Mammary epithelial cell (primary cell): ENCODE results near the gene PRRG4.

Source experiments
- EZH2 ChIP-seq: IDR thresholded peaks from 2 replicates; pipeline ENCODE4 v1.6.1; 2012; ENCODE audit warnings: low read length, inconsistent platforms, borderline replicate concordance
- TF ChIP-seq, protein P1 (sequence below), 2 donors: IDR thresholded peaks in 1 of 2; conservative IDR thresholded peaks in 1 of 2; 2 replicates each; pipeline ENCODE4 v1.5.1; 2011 to 2012; ENCODE audit warnings: inconsistent platforms in 2 of 2, low read length in 2 of 2, mild to moderate bottlenecking in 2 of 2, control low read depth in 1 of 2, low read depth in 1 of 2; ENCODE audit not compliant: insufficient read depth in 1 of 2; ENCODE audit errors: extremely low read depth in 1 of 2

- TF ChIP-seq, protein P1, sequence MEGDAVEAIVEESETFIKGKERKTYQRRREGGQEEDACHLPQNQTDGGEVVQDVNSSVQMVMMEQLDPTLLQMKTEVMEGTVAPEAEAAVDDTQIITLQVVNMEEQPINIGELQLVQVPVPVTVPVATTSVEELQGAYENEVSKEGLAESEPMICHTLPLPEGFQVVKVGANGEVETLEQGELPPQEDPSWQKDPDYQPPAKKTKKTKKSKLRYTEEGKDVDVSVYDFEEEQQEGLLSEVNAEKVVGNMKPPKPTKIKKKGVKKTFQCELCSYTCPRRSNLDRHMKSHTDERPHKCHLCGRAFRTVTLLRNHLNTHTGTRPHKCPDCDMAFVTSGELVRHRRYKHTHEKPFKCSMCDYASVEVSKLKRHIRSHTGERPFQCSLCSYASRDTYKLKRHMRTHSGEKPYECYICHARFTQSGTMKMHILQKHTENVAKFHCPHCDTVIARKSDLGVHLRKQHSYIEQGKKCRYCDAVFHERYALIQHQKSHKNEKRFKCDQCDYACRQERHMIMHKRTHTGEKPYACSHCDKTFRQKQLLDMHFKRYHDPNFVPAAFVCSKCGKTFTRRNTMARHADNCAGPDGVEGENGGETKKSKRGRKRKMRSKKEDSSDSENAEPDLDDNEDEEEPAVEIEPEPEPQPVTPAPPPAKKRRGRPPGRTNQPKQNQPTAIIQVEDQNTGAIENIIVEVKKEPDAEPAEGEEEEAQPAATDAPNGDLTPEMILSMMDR (conservative IDR thresholded peaks at IDR 0.05 in 1 of 2, IDR thresholded peaks at IDR 0.05 in 1 of 2; ENCODE audit: extremely low read depth in 1 of 2, insufficient read depth in 1 of 2, low read depth in 1 of 2, low read length in 2 of 2): no peak
- no peak for TF ChIP-seq EZH2
These were observed 62.1 kb downstream of the PRRG4 start for GRCh38 chr11:32891657-32892354.
